GM23248 (cell line): ENCODE data around the gene PIK3R1. TPM values are rescaled to one million over a fixed set of nuclear protein-coding genes. Genes with fewer than 3 reads are reported as not detected.
A peak's percentile ranks its signal among the peaks of the same experiment; 100 is the strongest.

Experiments used
- DNase-seq: peaks from one replicate; pipeline ENCODE4 v3.0.0-alpha.2; 2015
- H2AFZ ChIP-seq: fragments of 200-600 bp; sonication (generic); 2 replicates; pipeline ENCODE4 v1.6.1; 2016; ENCODE audit warnings: antibody characterized with exemption
- H3F3A ChIP-seq: fragments of 200-600 bp; sonication (generic); 2 replicates; pipeline ENCODE4 v1.6.1; 2016; ENCODE audit warnings: mild to moderate bottlenecking, antibody characterized with exemption, mixed run types; ENCODE audit not compliant: insufficient read depth
- H3K27ac ChIP-seq: fragments of 200-600 bp; sonication (generic); 2 replicates; pipeline ENCODE4 v1.5.1; 2016; ENCODE audit warnings: mild to moderate bottlenecking
- H3K27me3 ChIP-seq: fragments of 200-600 bp; sonication (generic); replicated peaks from 2 replicates; pipeline ENCODE4 v1.6.1; 2016; ENCODE audit warnings: mild to moderate bottlenecking; ENCODE audit not compliant: insufficient read depth
- H3K36me3 ChIP-seq: fragments of 200-600 bp; sonication (generic); 2 replicates; pipeline ENCODE4 v1.6.1; 2016; ENCODE audit warnings: low read depth, mild to moderate bottlenecking
- H3K4me1 ChIP-seq: fragments of 200-600 bp; sonication (generic); 2 replicates; pipeline ENCODE4 v1.6.1; 2016; ENCODE audit warnings: mild to moderate bottlenecking; ENCODE audit not compliant: insufficient read depth
- H3K4me2 ChIP-seq: fragments of 200-600 bp; sonication (generic); one replicate; pipeline ENCODE4 v1.6.1; 2016; ENCODE audit warnings: mild to moderate bottlenecking; ENCODE audit not compliant: unreplicated experiment
- H3K4me3 ChIP-seq: fragments of 200-600 bp; sonication (generic); 2 replicates; pipeline ENCODE4 v1.5.1; 2016; ENCODE audit warnings: mild to moderate bottlenecking
- H3K79me2 ChIP-seq: fragments of 200-600 bp; sonication (generic); 2 replicates; pipeline ENCODE4 v1.6.1; 2016; ENCODE audit warnings: mild to moderate bottlenecking; ENCODE audit not compliant: insufficient read depth
- H3K9ac ChIP-seq: fragments of 200-600 bp; sonication (generic); 2 replicates; pipeline ENCODE4 v1.6.1; 2016; ENCODE audit warnings: mild to moderate bottlenecking
- H3K9me2 ChIP-seq: fragments of 200-600 bp; sonication (generic); 2 replicates; pipeline ENCODE4 v1.6.1; 2016; ENCODE audit warnings: mixed run types, mild to moderate bottlenecking, moderate library complexity; ENCODE audit not compliant: insufficient read depth
- H3K9me3 ChIP-seq: fragments of 200-600 bp; sonication (generic); one replicate; pipeline ENCODE4 v1.6.1; 2017; ENCODE audit warnings: low read depth
- H4K20me1 ChIP-seq: fragments of 200-600 bp; sonication (generic); 2 replicates; pipeline ENCODE4 v1.6.0; 2016; ENCODE audit not compliant: insufficient read depth
- EZH2 ChIP-seq: fragments of 200-600 bp; sonication (generic); IDR thresholded peaks from 2 replicates; pipeline ENCODE4 v1.6.1; 2018; ENCODE audit warnings: antibody characterized with exemption, mild to moderate bottlenecking; ENCODE audit not compliant: insufficient read depth, poor library complexity, severe bottlenecking
- EZH2phosphoT487 ChIP-seq: fragments of 200-600 bp; sonication (generic); IDR thresholded peaks from 2 replicates; pipeline ENCODE4 v1.6.1; 2018; ENCODE audit warnings: antibody characterized with exemption, moderate library complexity, mild to moderate bottlenecking, low read depth; ENCODE audit not compliant: insufficient read depth
- WGBS, 2 experiments: methylation state at CpG; one replicate each; pipeline ENCODE4 v1.1.6; 2015 to 2017; ENCODE audit warnings: low lambda C conversion rate in 2 of 2, low coverage in 1 of 2; ENCODE audit errors: missing lambda C conversion rate in 2 of 2; 5-methylcytosine and 5-hydroxymethylcytosine counted together
- in situ Hi-C: fragments of 300-500 bp; cut with MboI; formaldehyde crosslinking; loops from 2 replicates; pipeline ENCODE4 v1.15.0; 2020
- polyA plus RNA-seq: library from polyadenylated mRNA; unstranded; fragments of >200 nt; fragmentation: Nextera tagmentation; extraction: Ambion mirVana; gene quantifications from 2 replicates; pipeline ENCODE4 v1.2.1, GENCODE V29; 2016
- total RNA-seq: library from RNA; depleted of rRNA; stranded (reverse); fragments of >200 nt; shearing (Covaris generic); gene quantifications from 2 replicates; pipeline ENCODE4 v1.2.3, GENCODE V29; 2014

Gene PIK3R1
- total and polyA plus RNA-seq, 2 experiments from 2014 or later, result 8.4 to 14.4 TPM

DNA sequence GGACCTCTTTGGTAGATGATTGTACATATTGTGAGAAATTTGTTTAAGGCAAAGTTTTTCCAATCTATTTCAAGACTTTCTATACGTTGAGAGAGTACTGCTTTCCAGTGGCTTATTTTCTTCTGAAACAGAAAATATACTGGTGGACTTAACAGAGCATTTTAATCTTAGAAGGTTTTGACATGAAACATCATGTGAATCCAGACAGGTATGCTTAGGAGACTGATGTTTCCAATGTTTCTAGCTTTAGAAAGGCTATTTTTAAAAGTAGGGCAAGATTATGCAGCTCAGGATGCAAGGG, 71.0 kb downstream of the PIK3R1 start:
- peaks cover 16% of the 10 kb centered on the region for H3K36me3 ChIP-seq
- H3K4me3 ChIP-seq, result no peak overlapping the region
- H3K27me3 ChIP-seq, result no peaks in the 10 kb centered on the region
- TF ChIP-seq EZH2phosphoT487, result no peak
- 4 to 12% methylated on average over 1 of the region's 1 CpG for WGBS, 2 experiments
- in situ Hi-C loops, result loop anchor here (5.0 to 10.0 kb wide), 2 partner anchors 171 to 678 kb away; no protein-coding TSS in a partner anchor
- peak overlapping the region; percentile 15 for H3K4me2 ChIP-seq
- H3K9me2 ChIP-seq, result no peaks in the 10 kb centered on the region
- peaks cover 24% of the 10 kb centered on the region for H3K79me2 ChIP-seq
- no peak overlapping the region for H3K27ac ChIP-seq
- no peak overlapping the region for H2AFZ ChIP-seq
- H3K9me3 ChIP-seq, result no peaks in the 10 kb centered on the region
- no peaks in the 10 kb centered on the region for H4K20me1 ChIP-seq
- no peak for DNase-seq
- H3K9ac ChIP-seq, result no peak overlapping the region
- peaks cover 47% of the 10 kb centered on the region for H3K4me1 ChIP-seq
- peaks cover 31% of the 10 kb centered on the region; the same call in 1 of the 2 replicates for H3F3A ChIP-seq

- peaks cover 31% of the 10 kb centered on the region; the same call in 1 of the 2 replicates for H3F3A ChIP-seq
- H3K4me2 ChIP-seq, result peak overlapping the region; percentile 97
- TF ChIP-seq EZH2phosphoT487 (no peak), EZH2 (no peak)
- H2AFZ ChIP-seq, result peak overlapping the region; percentile 44
- peak overlapping the region; percentile 25 for H3K27ac ChIP-seq
- H3K9ac ChIP-seq, result peak overlapping the region; percentile 70; the same call in 1 of the 2 replicates
- H4K20me1 ChIP-seq, result no peaks in the 10 kb centered on the region
- 49 to 57% methylated on average over 8 of the region's 8 CpGs for WGBS, 2 experiments
- in situ Hi-C loops, result loop anchor here (5.0 to 10.0 kb wide), 2 partner anchors 170 to 677 kb away; no protein-coding TSS in a partner anchor
- no peak for DNase-seq
- H3K36me3 ChIP-seq, result peaks cover 6% of the 10 kb centered on the region; the same call in 1 of the 2 replicates
- H3K27me3 ChIP-seq, result no peaks in the 10 kb centered on the region
- H3K79me2 ChIP-seq, result peaks cover 26% of the 10 kb centered on the region
- no peaks in the 10 kb centered on the region for H3K9me2 ChIP-seq
- peaks cover 58% of the 10 kb centered on the region for H3K4me1 ChIP-seq
- no peaks in the 10 kb centered on the region for H3K9me3 ChIP-seq
- peak overlapping the region; percentile 77 for H3K4me3 ChIP-seq
These were observed 72.0 kb downstream of the PIK3R1 start for GRCh38 chr5:68287631-68287975.

DNA sequence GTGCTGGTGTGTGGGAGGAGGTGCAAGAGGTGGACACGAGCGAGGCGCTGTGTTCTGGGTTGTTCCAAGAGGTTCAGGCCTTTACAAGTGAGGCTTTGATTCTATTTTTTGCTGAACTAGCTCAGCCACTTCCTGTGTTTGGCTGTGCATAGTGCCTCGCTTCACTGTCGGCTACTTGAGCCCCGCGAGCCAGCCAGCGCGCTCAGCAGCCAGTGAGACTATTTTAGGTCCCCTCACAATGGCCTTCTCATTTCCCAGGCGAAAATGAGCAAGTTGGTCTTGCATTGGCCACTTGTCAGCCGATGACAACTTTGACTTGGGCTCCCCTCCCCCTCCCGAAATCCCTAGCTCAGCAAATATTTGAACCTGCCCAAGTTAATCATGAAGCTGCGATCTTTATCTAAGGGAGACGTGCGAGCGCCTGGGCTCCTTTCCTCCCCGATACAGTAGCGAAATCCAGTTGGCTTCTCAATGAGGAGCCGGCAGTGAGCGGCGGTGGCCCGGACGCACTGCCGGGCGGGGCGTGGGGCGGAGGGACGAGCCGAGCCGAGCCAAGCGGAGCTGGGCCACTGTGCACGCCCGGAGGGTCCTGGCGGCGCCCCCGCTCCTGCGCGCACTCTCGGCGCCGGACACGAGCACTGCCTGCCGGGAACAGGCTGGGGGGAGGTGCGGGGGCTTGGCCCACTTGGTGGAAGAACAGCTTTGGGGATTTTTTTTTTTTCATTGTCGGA, 72.6 kb downstream of the PIK3R1 start:
- Histone ChIP-seq H4K20me1 (no peaks in the 10 kb centered on the region), H3K9me3 (no peaks in the 10 kb centered on the region), H3K36me3 (peaks cover 6% of the 10 kb centered on the region; the same call in 1 of the 2 replicates), H3K27ac (peak overlapping the region; percentile 25), H3K27me3 (no peaks in the 10 kb centered on the region), H2AFZ (peak overlapping the region; percentile 44), H3K4me3 (peak overlapping the region; percentile 77), H3K4me1 (peaks cover 61% of the 10 kb centered on the region), H3K4me2 (peak overlapping the region; percentile 97), H3K9ac (peak overlapping the region; percentile 70), H3K79me2 (peaks cover 26% of the 10 kb centered on the region), H3F3A (peaks cover 31% of the 10 kb centered on the region; the same call in 1 of the 2 replicates), H3K9me2 (no peaks in the 10 kb centered on the region)
- DNase-seq, result peak; percentile 78
- WGBS, 2 experiments, result 5% methylated on average over 32 to 45 of the region's 45 CpGs
- TF ChIP-seq EZH2phosphoT487 (no peak), EZH2 (no peak)
- in situ Hi-C loops, result loop anchor here (5.0 to 10.0 kb wide), 2 partner anchors 169 to 677 kb away; no protein-coding TSS in a partner anchor

- DNase-seq, result no peak
These were observed 73.2 kb downstream of the PIK3R1 start for GRCh38 chr5:68288707-68289134.

More at GRCh38 chr5:68288707-68289134, 73.2 kb downstream of the PIK3R1 start:
- in situ Hi-C loops, result loop anchor here (5.0 to 10.0 kb wide), 2 partner anchors 169 to 676 kb away; no protein-coding TSS in a partner anchor
- WGBS, 2 experiments, result 31 to 41% methylated on average over 10 of the region's 10 CpGs
- H3K4me3 ChIP-seq, result peak overlapping the region; percentile 77
- no peaks in the 10 kb centered on the region for H3K9me2 ChIP-seq
- no peaks in the 10 kb centered on the region for H3K9me3 ChIP-seq
- no peak for TF ChIP-seq EZH2phosphoT487
- TF ChIP-seq EZH2, result no peak
- no peaks in the 10 kb centered on the region for H3K27me3 ChIP-seq
- peak overlapping the region; percentile 97 for H3K4me2 ChIP-seq
- H3K9ac ChIP-seq, result peak overlapping the region; percentile 70
- H3K36me3 ChIP-seq, result peaks cover 12% of the 10 kb centered on the region; the same call in 1 of the 2 replicates
- peaks cover 26% of the 10 kb centered on the region for H3K79me2 ChIP-seq
- peak overlapping the region; percentile 44 for H2AFZ ChIP-seq
- H3F3A ChIP-seq, result peaks cover 31% of the 10 kb centered on the region; the same call in 1 of the 2 replicates
- H4K20me1 ChIP-seq, result no peaks in the 10 kb centered on the region
- H3K27ac ChIP-seq, result peak overlapping the region; percentile 25
- peaks cover 61% of the 10 kb centered on the region for H3K4me1 ChIP-seq
